Gastroesophageal sphincter (tissue), 3 donors: ENCODE measurements around the gene CDH13.

Source experiments
- POLR2A ChIP-seq, 2 donors: fragments of 450-650 bp; IDR thresholded peaks; one replicate each; pipeline ENCODE4 v1.6.1; 2017; ENCODE audit warnings: antibody characterized with exemption in 2 of 2, mild to moderate bottlenecking in 2 of 2, moderate library complexity in 1 of 2
- TF ChIP-seq, protein P1 (sequence below), 4 experiments: fragments of 200-600 bp in 2 of 4; fragments of 450-650 bp in 2 of 4; sonication (generic) in 1 of 4; IDR thresholded peaks; one replicate each; pipeline ENCODE4 v1.5.1; 2017 to 2019; ENCODE audit warnings: antibody characterized with exemption in 4 of 4, mild to moderate bottlenecking in 2 of 4, moderate library complexity in 2 of 4

DNA sequence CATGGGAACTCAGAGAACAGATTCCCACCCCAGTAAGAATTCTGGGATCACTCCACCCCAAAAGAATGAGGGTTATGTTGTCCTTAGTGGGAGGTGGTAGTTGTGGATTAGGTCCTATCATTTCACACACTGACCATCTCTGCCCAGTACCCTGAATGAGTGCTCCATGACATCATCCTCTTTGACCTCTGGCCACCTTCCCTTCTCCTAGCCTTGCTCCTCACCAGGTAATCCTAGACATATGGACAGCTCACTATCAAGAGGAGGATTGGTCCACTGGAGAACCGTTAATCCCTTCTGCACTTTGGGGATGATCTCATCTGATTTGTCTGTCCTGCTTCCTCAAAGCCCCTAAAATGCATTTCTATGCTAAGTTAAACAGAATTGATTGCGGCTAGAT is 642.8 kb downstream of the CDH13 start:
- TF ChIP-seq, protein P1, sequence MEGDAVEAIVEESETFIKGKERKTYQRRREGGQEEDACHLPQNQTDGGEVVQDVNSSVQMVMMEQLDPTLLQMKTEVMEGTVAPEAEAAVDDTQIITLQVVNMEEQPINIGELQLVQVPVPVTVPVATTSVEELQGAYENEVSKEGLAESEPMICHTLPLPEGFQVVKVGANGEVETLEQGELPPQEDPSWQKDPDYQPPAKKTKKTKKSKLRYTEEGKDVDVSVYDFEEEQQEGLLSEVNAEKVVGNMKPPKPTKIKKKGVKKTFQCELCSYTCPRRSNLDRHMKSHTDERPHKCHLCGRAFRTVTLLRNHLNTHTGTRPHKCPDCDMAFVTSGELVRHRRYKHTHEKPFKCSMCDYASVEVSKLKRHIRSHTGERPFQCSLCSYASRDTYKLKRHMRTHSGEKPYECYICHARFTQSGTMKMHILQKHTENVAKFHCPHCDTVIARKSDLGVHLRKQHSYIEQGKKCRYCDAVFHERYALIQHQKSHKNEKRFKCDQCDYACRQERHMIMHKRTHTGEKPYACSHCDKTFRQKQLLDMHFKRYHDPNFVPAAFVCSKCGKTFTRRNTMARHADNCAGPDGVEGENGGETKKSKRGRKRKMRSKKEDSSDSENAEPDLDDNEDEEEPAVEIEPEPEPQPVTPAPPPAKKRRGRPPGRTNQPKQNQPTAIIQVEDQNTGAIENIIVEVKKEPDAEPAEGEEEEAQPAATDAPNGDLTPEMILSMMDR (IDR thresholded peaks at IDR 0.05): no peak
- no peak for TF ChIP-seq POLR2A (IDR thresholded peaks at IDR 0.05)
